CD4-positive, alpha-beta memory T cell (primary cell): Measurements from ENCODE around the gene ADCYAP1R1. TPM values are rescaled to one million over a fixed set of nuclear protein-coding genes. Genes with fewer than 3 reads are reported as not detected.
A peak's percentile ranks its signal among the peaks of the same experiment; 100 is the strongest.

Experiments used
- CTCF ChIA-PET: fragments of 350-600 bp; sonication (Branson Sonifier 250); formaldehyde crosslinking; loops from one replicate; lab custom pipeline; 2021; ENCODE audit warnings: inconsistent platforms; ENCODE audit not compliant: partially characterized antibody; lab: Charles Lee
- POLR2A ChIA-PET: fragments of 350-600 bp; sonication (Branson Sonifier 250); formaldehyde crosslinking; loops from one replicate; lab custom pipeline; 2021; ENCODE audit not compliant: partially characterized antibody; lab: Charles Lee
- DNase-seq, 5 donors: peaks; one replicate each; pipeline versions ENCODE4 v3.0.0 to v3.0.0-alpha.2; 2020 to 2022; ENCODE audit warnings: mixed read lengths in 1 of 5
- H3K27ac ChIP-seq: one replicate; pipeline ENCODE4 v1.7.0; 2013; ENCODE audit warnings: low read depth, low read length
- H3K27me3 ChIP-seq: 2 replicates; pipeline ENCODE4 v1.7.0; 2013; ENCODE audit warnings: mild to moderate bottlenecking, low read length, moderate library complexity; ENCODE audit not compliant: insufficient read depth
- H3K36me3 ChIP-seq: 2 replicates; pipeline ENCODE4 v1.7.0; 2013; ENCODE audit warnings: mild to moderate bottlenecking, low read length, moderate library complexity; ENCODE audit not compliant: insufficient read depth
- H3K4me1 ChIP-seq: 2 replicates; pipeline ENCODE4 v1.7.0; 2013; ENCODE audit warnings: mild to moderate bottlenecking, low read length, moderate library complexity; ENCODE audit not compliant: insufficient read depth
- H3K4me3 ChIP-seq, 2 donors: one replicate each; pipeline ENCODE4 v1.7.0; 2013; ENCODE audit warnings: low read length in 2 of 2, mild to moderate bottlenecking in 1 of 2
- H3K9me3 ChIP-seq, 2 donors: one replicate each; pipeline ENCODE4 v1.7.0; 2013; ENCODE audit warnings: low read length in 2 of 2, control low read depth in 1 of 2; ENCODE audit not compliant: control insufficient read depth in 1 of 2
- H3K27ac Mint-ChIP-seq, 7 donors: one replicate each; pipeline ENCODE4 v1.8.0; 2020 to 2021; ENCODE audit warnings: mixed read lengths in 7 of 7, mild to moderate bottlenecking in 6 of 7, inconsistent platforms in 3 of 7, moderate library complexity in 3 of 7
- H3K27me3 Mint-ChIP-seq, 2 donors: one replicate each; pipeline ENCODE4 v1.8.0; 2020 to 2021; ENCODE audit warnings: mixed read lengths in 2 of 2
- H3K36me3 Mint-ChIP-seq, 2 donors: one replicate each; pipeline ENCODE4 v1.8.0; 2020 to 2021; ENCODE audit warnings: mixed read lengths in 2 of 2, inconsistent platforms in 1 of 2, mild to moderate bottlenecking in 1 of 2
- H3K4me1 Mint-ChIP-seq, 4 donors: one replicate each; pipeline ENCODE4 v1.8.0; 2020 to 2021; ENCODE audit warnings: mixed read lengths in 4 of 4, mild to moderate bottlenecking in 1 of 4
- H3K4me3 Mint-ChIP-seq, 8 donors: one replicate each; pipeline ENCODE4 v1.8.0; 2020 to 2021; ENCODE audit warnings: mixed read lengths in 8 of 8, mild to moderate bottlenecking in 7 of 8, moderate library complexity in 6 of 8, inconsistent platforms in 3 of 8
- H3K9me3 Mint-ChIP-seq, 8 donors: one replicate each; pipeline ENCODE4 v1.8.0; 2020 to 2021; ENCODE audit warnings: mixed read lengths in 8 of 8, mild to moderate bottlenecking in 5 of 8, inconsistent platforms in 3 of 8, moderate library complexity in 1 of 8
- intact Hi-C: fragments of 100-400 bp; cut with micrococcal nuclease; formaldehyde crosslinking; loops from one replicate; pipeline ENCODE4 v1.15.1; 2023
- polyA plus RNA-seq, 2 donors: library from polyadenylated mRNA; unstranded; fragments of 300-500 nt; fragmentation: Illumina TruSeq; gene quantifications; one replicate each; pipeline ENCODE4 v1.2.3, GENCODE V29; 2021
- total RNA-seq, 2 experiments: library from RNA; stranded (reverse); gene quantifications; one replicate each; pipeline ENCODE4 v1.2.3, GENCODE V29; 2021

ADCYAP1R1 gene
- total and polyA plus RNA-seq, 4 experiments from 2014 or later, result not detected

DNA sequence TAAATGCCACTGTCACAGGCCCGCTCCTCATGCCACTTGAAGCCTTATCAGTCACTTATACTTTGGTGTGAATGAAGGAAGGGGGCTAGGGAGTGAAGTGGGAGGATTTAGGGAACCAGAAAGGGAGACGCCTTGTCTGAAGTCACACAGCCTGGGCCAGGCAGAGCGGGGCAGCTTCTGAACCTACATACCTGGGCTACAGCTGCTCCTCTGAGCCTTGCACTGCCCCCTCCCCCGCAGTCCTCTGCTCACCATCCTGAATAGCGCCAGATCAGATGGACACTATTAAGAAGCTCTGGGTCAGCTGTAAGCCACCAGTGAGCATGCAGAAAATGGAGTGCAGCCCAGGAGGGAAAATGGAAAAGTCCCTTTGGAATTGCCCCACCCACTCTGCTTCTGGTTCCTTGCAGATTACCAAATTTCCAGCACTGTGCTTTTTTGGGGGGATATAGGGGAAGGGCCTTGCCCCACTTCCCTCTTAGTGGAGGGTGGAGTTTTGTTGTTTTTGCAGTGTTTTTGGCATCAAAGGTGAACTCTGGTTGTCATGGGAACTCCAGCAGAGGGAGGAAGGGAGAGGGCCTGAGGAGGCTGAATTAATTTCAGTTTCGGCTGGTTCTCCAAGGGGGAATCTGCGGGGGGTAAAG is 35.0 kb upstream of the ADCYAP1R1 start:
- no peak overlapping the region for H3K4me3 ChIP-seq
- Mint-ChIP-seq H3K36me3 (no peaks in the 10 kb centered on the region), H3K4me1 (peaks cover 5 to 45% (median 13%) of the 10 kb centered on the region in 4 donors), H3K4me3 (peak overlapping the region in 2 of 8 donors; percentile 10 to 39), H3K27me3 (peaks cover 4% of the 10 kb centered on the region in 2 donors), H3K27ac (peak overlapping the region in 6 of 7 donors; percentile 36 to 88 (median 58)), H3K9me3 (peaks cover 0 to 3% (median 0%) of the 10 kb centered on the region in 8 donors)
- H3K4me1 ChIP-seq, result peaks cover 30% of the 10 kb centered on the region
- no peaks in the 10 kb centered on the region for H3K36me3 ChIP-seq
- intact Hi-C loops, result no loop called here
- H3K9me3 ChIP-seq, result no peaks in the 10 kb centered on the region
- peak in 4 of 5 donors; percentile 6 to 60 (median 20) for DNase-seq
- H3K27ac ChIP-seq, result no peak overlapping the region
- CTCF ChIA-PET, result interaction anchor here (0.8 kb wide), 1 partner anchor 34 kb away, joined by 4 read pairs; no protein-coding TSS in a partner anchor
- no peaks in the 10 kb centered on the region for H3K27me3 ChIP-seq
- POLR2A ChIA-PET, result no interaction called here

DNA sequence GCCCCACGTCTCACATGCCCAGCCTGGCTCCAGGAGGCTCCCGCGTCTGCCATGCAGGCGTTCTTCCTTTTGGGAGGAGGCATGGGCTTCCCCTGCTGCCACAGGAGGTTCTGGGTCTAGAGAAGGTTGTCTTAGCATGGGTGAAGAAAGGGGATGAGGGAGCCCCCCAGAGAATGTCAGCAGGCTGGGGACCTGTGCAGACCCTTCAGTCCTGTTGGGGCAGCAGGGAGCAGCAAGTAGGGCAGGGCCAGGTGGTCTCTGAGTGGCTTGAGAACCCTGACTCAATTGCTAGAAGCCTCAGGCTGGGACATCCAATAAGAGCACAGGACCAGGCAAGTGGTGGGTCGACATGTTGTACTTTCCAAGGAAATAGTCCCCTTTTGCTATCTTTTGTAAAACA is 34.4 kb upstream of the ADCYAP1R1 start:
- Mint-ChIP-seq H3K4me3 (peak overlapping the region in 1 of 8 donors; percentile 25), H3K27ac (peak overlapping the region in 5 of 7 donors; percentile 36 to 88 (median 51)), H3K36me3 (no peaks in the 10 kb centered on the region), H3K4me1 (peaks cover 5 to 51% (median 15%) of the 10 kb centered on the region in 4 donors), H3K9me3 (peaks cover 0 to 2% (median 0%) of the 10 kb centered on the region in 8 donors), H3K27me3 (peaks cover 4% of the 10 kb centered on the region in 2 donors)
- ChIA-PET POLR2A (no interaction called here), CTCF (no interaction called here)
- H3K4me1 ChIP-seq, result peaks cover 35% of the 10 kb centered on the region
- H3K4me3 ChIP-seq, result no peak overlapping the region
- no peaks in the 10 kb centered on the region for H3K9me3 ChIP-seq
- intact Hi-C loops, result no loop called here
- no peaks in the 10 kb centered on the region for H3K27me3 ChIP-seq
- DNase-seq, result no peak
- no peak overlapping the region for H3K27ac ChIP-seq
- H3K36me3 ChIP-seq, result no peaks in the 10 kb centered on the region

DNA sequence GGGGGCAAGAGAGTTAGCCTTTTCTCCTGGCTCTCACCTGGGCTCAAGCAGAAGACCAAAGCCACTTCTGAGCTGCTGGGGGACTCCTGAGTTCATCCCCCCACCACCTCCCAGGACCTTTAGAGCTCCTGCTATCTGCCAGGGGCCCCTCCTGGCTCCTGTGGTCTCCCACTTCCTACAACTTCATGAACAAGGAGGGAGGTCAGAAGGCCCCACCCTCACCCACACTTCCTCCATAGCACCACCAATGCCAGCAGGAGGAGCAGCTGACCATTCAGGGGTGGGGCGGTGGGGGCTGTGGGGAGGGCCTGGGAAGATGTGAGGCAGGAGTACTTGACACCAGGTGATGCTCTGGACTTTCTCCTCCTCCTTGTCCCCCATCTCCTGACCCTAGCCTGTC is 32.6 kb upstream of the ADCYAP1R1 start:
- peaks cover 53% of the 10 kb centered on the region for H3K4me1 ChIP-seq
- no peaks in the 10 kb centered on the region for H3K9me3 ChIP-seq
- Mint-ChIP-seq H3K27me3 (peaks cover 0 to 4% of the 10 kb centered on the region in 2 donors), H3K36me3 (no peaks in the 10 kb centered on the region), H3K4me1 (peaks cover 20 to 67% (median 26%) of the 10 kb centered on the region in 4 donors), H3K4me3 (peak overlapping the region in 1 of 8 donors; percentile 31), H3K27ac (peak overlapping the region in 5 of 7 donors; percentile 15 to 92 (median 42)), H3K9me3 (peaks cover 0 to 6% (median 2%) of the 10 kb centered on the region in 8 donors)
- no peak overlapping the region for H3K4me3 ChIP-seq
- ChIA-PET POLR2A (no interaction called here), CTCF (no interaction called here)
- H3K27me3 ChIP-seq, result no peaks in the 10 kb centered on the region
- intact Hi-C loops, result no loop called here
- no peak overlapping the region for H3K27ac ChIP-seq
- no peaks in the 10 kb centered on the region for H3K36me3 ChIP-seq
- no peak for DNase-seq

DNA sequence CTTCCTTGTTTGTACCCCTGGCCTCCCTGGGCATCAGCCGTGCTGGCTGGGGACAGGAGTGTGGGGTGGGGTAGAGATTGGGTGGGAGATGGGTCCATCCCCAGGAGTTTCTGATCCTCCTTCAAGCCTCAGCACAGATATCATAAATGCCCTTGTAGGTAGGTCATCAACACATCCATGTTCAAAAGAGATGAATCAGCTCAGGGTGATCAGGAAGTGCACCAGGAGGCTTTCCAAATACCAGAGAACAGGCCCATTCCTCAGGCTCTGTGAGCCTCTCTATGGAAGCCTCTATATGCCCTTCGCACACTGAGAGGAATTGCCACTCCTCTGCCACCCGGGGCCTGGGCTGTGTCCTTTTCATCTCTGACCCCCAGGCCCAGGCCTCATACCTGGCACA is 31.9 kb upstream of the ADCYAP1R1 start:
- no peak for DNase-seq
- peak overlapping the region in 1 of 8 donors; percentile 0 for H3K4me3 Mint-ChIP-seq
- no peak overlapping the region for H3K27ac ChIP-seq
- no peaks in the 10 kb centered on the region for H3K36me3 ChIP-seq
- H3K27me3 Mint-ChIP-seq, result peaks cover 0 to 4% of the 10 kb centered on the region in 2 donors
- H3K9me3 Mint-ChIP-seq, result peaks cover 0 to 7% (median 2%) of the 10 kb centered on the region in 8 donors
- no peaks in the 10 kb centered on the region for H3K27me3 ChIP-seq
- H3K4me1 Mint-ChIP-seq, result peaks cover 21 to 70% (median 27%) of the 10 kb centered on the region in 4 donors
- H3K4me3 ChIP-seq, result no peak overlapping the region
- peaks cover 59% of the 10 kb centered on the region for H3K4me1 ChIP-seq
- ChIA-PET CTCF (no interaction called here), POLR2A (no interaction called here)
- no peaks in the 10 kb centered on the region for H3K36me3 Mint-ChIP-seq
- peak overlapping the region in 6 of 7 donors; percentile 15 to 92 (median 66) for H3K27ac Mint-ChIP-seq
- H3K9me3 ChIP-seq, result no peaks in the 10 kb centered on the region
- intact Hi-C loops, result no loop called here

DNA sequence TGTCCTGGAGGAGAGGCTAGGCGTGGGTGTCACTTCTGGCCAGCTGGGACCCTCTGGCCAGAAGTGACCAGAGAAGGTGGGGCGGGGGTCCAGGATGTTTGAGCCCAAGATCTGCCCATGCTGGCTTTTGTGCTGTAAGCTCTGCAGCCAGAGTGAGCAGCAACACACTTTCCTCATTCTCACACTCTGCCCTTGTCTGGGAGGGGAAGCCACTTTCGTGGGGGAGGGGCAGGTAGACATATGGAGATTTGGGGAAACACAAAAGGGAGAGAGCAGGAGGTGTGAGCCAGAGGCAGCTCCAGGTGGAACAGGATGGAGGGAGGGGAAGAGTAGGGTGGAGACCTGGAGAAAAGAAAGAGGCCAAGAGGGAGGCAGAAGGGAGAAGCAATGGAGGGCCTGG is 31.5 kb upstream of the ADCYAP1R1 start:
- Mint-ChIP-seq H3K27me3 (peaks cover 0 to 3% of the 10 kb centered on the region in 2 donors), H3K9me3 (peaks cover 0 to 7% (median 2%) of the 10 kb centered on the region in 8 donors), H3K36me3 (no peaks in the 10 kb centered on the region), H3K4me1 (peaks cover 21 to 70% (median 26%) of the 10 kb centered on the region in 4 donors), H3K4me3 (no peak overlapping the region), H3K27ac (peak overlapping the region in 2 of 7 donors; percentile 10 to 79)
- Histone ChIP-seq H3K4me3 (no peak overlapping the region), H3K27ac (no peak overlapping the region), H3K9me3 (no peaks in the 10 kb centered on the region), H3K27me3 (no peaks in the 10 kb centered on the region), H3K36me3 (no peaks in the 10 kb centered on the region), H3K4me1 (peaks cover 62% of the 10 kb centered on the region)
- DNase-seq, result no peak
- ChIA-PET CTCF (interaction anchor here (1.0 kb wide), 1 partner anchor 37 kb away, joined by 4 read pairs; no protein-coding TSS in a partner anchor), POLR2A (no interaction called here)
- intact Hi-C loops, result no loop called here

DNA sequence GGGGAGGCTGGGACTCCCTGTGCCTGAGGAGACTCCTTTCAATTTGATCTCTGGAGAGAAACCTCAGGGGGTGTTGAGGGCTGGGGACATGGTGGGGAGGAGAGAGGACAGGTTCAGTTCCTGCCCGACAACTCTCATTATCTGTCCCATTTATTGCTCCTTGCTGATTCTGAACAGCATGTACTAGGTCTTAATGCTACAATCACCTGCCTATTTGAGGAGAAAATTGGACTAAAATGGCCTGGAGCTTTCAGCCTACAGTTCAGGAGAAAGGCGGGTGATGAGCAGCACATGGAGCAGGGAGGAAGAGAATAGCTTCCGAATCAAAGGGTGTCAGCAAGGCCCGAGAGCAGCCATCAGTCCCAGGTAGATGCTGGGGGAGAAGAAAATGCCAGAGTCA is 30.0 kb upstream of the ADCYAP1R1 start:
- H3K36me3 ChIP-seq, result no peaks in the 10 kb centered on the region
- peaks cover 0 to 7% (median 2%) of the 10 kb centered on the region in 8 donors for H3K9me3 Mint-ChIP-seq
- H3K4me3 Mint-ChIP-seq, result peak overlapping the region in 1 of 8 donors; percentile 7
- H3K4me1 Mint-ChIP-seq, result peaks cover 25 to 68% (median 29%) of the 10 kb centered on the region in 4 donors
- H3K4me1 ChIP-seq, result peaks cover 55% of the 10 kb centered on the region
- no peaks in the 10 kb centered on the region for H3K9me3 ChIP-seq
- intact Hi-C loops, result no loop called here
- H3K4me3 ChIP-seq, result no peak overlapping the region
- no peaks in the 10 kb centered on the region for H3K27me3 ChIP-seq
- no peak for DNase-seq
- ChIA-PET POLR2A (no interaction called here), CTCF (no interaction called here)
- H3K36me3 Mint-ChIP-seq, result no peaks in the 10 kb centered on the region
- H3K27ac ChIP-seq, result no peak overlapping the region
- H3K27ac Mint-ChIP-seq, result peak overlapping the region in 3 of 7 donors; percentile 61 to 91 (median 73)
- H3K27me3 Mint-ChIP-seq, result peaks cover 0 to 2% of the 10 kb centered on the region in 2 donors

DNA sequence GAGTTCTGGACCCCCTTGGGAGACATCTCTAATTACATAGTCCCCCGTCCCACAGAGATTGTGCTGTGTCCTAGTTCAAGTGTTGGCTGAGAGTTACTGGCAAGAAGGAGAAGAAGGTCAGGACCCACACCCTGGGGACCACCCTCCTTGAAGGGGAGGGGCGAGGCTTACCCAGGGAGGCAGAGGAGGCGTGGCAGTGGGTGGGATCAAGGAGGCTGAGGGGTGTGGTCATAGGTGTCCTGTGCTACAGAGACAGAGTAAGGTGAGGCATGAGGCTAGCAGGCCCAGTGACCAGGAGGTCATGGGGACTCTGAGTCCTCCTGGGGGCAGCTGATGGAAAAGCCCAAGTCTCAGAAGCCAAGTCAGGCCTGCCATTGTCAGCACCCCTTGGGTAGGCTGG is 29.4 kb upstream of the ADCYAP1R1 start:
- Histone ChIP-seq H3K27ac (no peak overlapping the region), H3K4me1 (peaks cover 49% of the 10 kb centered on the region), H3K4me3 (no peak overlapping the region), H3K9me3 (no peaks in the 10 kb centered on the region), H3K27me3 (no peaks in the 10 kb centered on the region), H3K36me3 (no peaks in the 10 kb centered on the region)
- Mint-ChIP-seq H3K9me3 (peaks cover 0 to 7% (median 2%) of the 10 kb centered on the region in 8 donors), H3K27ac (peak overlapping the region in 4 of 7 donors; percentile 23 to 91 (median 74)), H3K4me3 (peak overlapping the region in 1 of 8 donors; percentile 30), H3K36me3 (no peaks in the 10 kb centered on the region), H3K4me1 (peaks cover 24 to 62% (median 29%) of the 10 kb centered on the region in 4 donors), H3K27me3 (peaks cover 0 to 2% of the 10 kb centered on the region in 2 donors)
- ChIA-PET CTCF (no interaction called here), POLR2A (no interaction called here)
- intact Hi-C loops, result no loop called here
- DNase-seq, result no peak
